ENCODE measurements around the gene DCLK2.

DCLK2 gene

GRCh38 chr4:150127757-150128156 is 49.5 kb downstream of the DCLK2 start:
- H3K4me2 ChIP-seq (ENCODE audit: low read length) = no peak overlapping the region
- no peaks in the 10 kb centered on the region for H4K20me1 ChIP-seq (ENCODE audit: insufficient read depth, low read length)
- H3K27ac ChIP-seq (ENCODE audit: low read length) = no peak overlapping the region
- H3K4me1 ChIP-seq (ENCODE audit: low read length) = peaks cover 24% of the 10 kb centered on the region
- no peaks in the 10 kb centered on the region for H3K79me2 ChIP-seq (ENCODE audit: low read length)
- H3K27me3 ChIP-seq (ENCODE audit: low read depth, low read length) = no peaks in the 10 kb centered on the region
- H3K4me3 ChIP-seq (ENCODE audit: low read length) = no peak overlapping the region
- no peak overlapping the region for H2AFZ ChIP-seq (ENCODE audit: low read depth, low read length)
- no peak overlapping the region for H3K9ac ChIP-seq (ENCODE audit: low read length)
- H3K9me3 ChIP-seq (ENCODE audit: insufficient read depth, low read length) = no peaks in the 10 kb centered on the region
- TF ChIP-seq, protein P1, sequence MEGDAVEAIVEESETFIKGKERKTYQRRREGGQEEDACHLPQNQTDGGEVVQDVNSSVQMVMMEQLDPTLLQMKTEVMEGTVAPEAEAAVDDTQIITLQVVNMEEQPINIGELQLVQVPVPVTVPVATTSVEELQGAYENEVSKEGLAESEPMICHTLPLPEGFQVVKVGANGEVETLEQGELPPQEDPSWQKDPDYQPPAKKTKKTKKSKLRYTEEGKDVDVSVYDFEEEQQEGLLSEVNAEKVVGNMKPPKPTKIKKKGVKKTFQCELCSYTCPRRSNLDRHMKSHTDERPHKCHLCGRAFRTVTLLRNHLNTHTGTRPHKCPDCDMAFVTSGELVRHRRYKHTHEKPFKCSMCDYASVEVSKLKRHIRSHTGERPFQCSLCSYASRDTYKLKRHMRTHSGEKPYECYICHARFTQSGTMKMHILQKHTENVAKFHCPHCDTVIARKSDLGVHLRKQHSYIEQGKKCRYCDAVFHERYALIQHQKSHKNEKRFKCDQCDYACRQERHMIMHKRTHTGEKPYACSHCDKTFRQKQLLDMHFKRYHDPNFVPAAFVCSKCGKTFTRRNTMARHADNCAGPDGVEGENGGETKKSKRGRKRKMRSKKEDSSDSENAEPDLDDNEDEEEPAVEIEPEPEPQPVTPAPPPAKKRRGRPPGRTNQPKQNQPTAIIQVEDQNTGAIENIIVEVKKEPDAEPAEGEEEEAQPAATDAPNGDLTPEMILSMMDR (IDR thresholded peaks at IDR 0.05; ENCODE audit: low read depth, low read length) = no peak
- no peak for TF ChIP-seq EZH2phosphoT487 (IDR thresholded peaks at IDR 0.05; ENCODE audit: low read depth)
- peaks cover 4% of the 10 kb centered on the region for H3K36me3 ChIP-seq (replicated peaks; ENCODE audit: low read depth, low read length)

GRCh38 chr4:150130933-150131332 is 52.7 kb downstream of the DCLK2 start:
- H3K36me3 ChIP-seq (replicated peaks; ENCODE audit: low read depth, low read length) = no peaks in the 10 kb centered on the region
- H3K79me2 ChIP-seq (ENCODE audit: low read length) = no peaks in the 10 kb centered on the region
- H4K20me1 ChIP-seq (ENCODE audit: insufficient read depth, low read length) = peaks cover 3% of the 10 kb centered on the region; the same call in 1 of the 2 replicates
- TF ChIP-seq EZH2phosphoT487 (IDR thresholded peaks at IDR 0.05; ENCODE audit: low read depth) = no peak
- TF ChIP-seq, protein P1 (IDR thresholded peaks at IDR 0.05; ENCODE audit: low read depth, low read length) = no peak
- no peaks in the 10 kb centered on the region for H3K9me3 ChIP-seq (ENCODE audit: insufficient read depth, low read length)
- no peak overlapping the region for H3K4me2 ChIP-seq (ENCODE audit: low read length)
- H2AFZ ChIP-seq (ENCODE audit: low read depth, low read length) = no peak overlapping the region
- H3K27ac ChIP-seq (ENCODE audit: low read length) = no peak overlapping the region
- H3K4me3 ChIP-seq (ENCODE audit: low read length) = no peak overlapping the region
- no peak overlapping the region for H3K9ac ChIP-seq (ENCODE audit: low read length)
- H3K27me3 ChIP-seq (ENCODE audit: low read depth, low read length) = no peaks in the 10 kb centered on the region
- H3K4me1 ChIP-seq (ENCODE audit: low read length) = peaks cover 28% of the 10 kb centered on the region

DNA sequence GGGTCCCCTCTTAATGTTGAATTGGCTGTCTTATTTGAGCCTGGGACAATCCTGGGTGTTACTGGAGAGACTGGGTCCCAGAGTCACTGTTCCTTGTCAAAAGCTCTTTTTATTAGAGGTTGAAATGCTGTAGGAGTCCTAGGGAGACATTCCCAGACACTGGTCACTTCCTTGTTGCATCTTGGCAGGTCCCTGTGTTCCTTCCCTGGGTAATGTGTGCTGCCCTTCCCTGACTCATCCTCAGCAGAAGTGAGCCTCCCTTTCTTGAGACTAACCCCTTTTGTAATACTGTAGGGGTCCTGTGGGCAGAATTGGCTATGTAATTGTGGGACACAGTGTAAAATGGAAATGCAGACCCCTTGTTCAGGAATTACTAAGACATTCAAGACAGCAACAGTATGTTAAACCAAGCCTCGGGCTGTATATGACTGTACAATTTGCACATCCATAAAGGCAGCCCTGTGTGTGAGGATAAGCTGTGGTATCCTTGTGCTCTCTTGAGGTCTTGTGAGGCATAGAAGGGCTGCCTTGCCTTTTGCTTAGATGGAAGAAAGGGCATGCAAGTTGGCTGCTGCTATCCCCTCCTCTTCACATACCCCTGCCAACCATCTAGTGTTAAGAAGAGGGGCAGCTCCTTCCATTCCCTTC is 53.5 kb downstream of the DCLK2 start:
- H2AFZ ChIP-seq (ENCODE audit: low read depth, low read length) = no peak overlapping the region
- H3K9me3 ChIP-seq (ENCODE audit: insufficient read depth, low read length) = no peaks in the 10 kb centered on the region
- H3K4me1 ChIP-seq (ENCODE audit: low read length) = peaks cover 21% of the 10 kb centered on the region
- no peak overlapping the region for H3K9ac ChIP-seq (ENCODE audit: low read length)
- no peak for TF ChIP-seq EZH2phosphoT487 (IDR thresholded peaks at IDR 0.05; ENCODE audit: low read depth)
- TF ChIP-seq, protein P1 (IDR thresholded peaks at IDR 0.05; ENCODE audit: low read depth, low read length) = no peak
- H3K27me3 ChIP-seq (ENCODE audit: low read depth, low read length) = no peaks in the 10 kb centered on the region
- peaks cover 10% of the 10 kb centered on the region; the same call in 1 of the 2 replicates for H4K20me1 ChIP-seq (ENCODE audit: insufficient read depth, low read length)
- no peak overlapping the region for H3K4me3 ChIP-seq (ENCODE audit: low read length)
- no peaks in the 10 kb centered on the region for H3K79me2 ChIP-seq (ENCODE audit: low read length)
- H3K36me3 ChIP-seq (replicated peaks; ENCODE audit: low read depth, low read length) = no peaks in the 10 kb centered on the region
- H3K27ac ChIP-seq (ENCODE audit: low read length) = no peak overlapping the region
- H3K4me2 ChIP-seq (ENCODE audit: low read length) = no peak overlapping the region

- H2AFZ ChIP-seq (ENCODE audit: low read depth, low read length) = no peak overlapping the region
- no peak overlapping the region for H3K4me3 ChIP-seq (ENCODE audit: low read length)
- H3K4me1 ChIP-seq (ENCODE audit: low read length) = peaks cover 14% of the 10 kb centered on the region
- H3K36me3 ChIP-seq (replicated peaks; ENCODE audit: low read depth, low read length) = no peaks in the 10 kb centered on the region
- peaks cover 10% of the 10 kb centered on the region; the same call in 1 of the 2 replicates for H4K20me1 ChIP-seq (ENCODE audit: insufficient read depth, low read length)
- no peaks in the 10 kb centered on the region for H3K27me3 ChIP-seq (ENCODE audit: low read depth, low read length)
- no peaks in the 10 kb centered on the region for H3K79me2 ChIP-seq (ENCODE audit: low read length)
- no peak overlapping the region for H3K27ac ChIP-seq (ENCODE audit: low read length)
- H3K9me3 ChIP-seq (ENCODE audit: insufficient read depth, low read length) = no peaks in the 10 kb centered on the region
- no peak overlapping the region for H3K4me2 ChIP-seq (ENCODE audit: low read length)
- H3K9ac ChIP-seq (ENCODE audit: low read length) = no peak overlapping the region
- TF ChIP-seq, protein P1 (IDR thresholded peaks at IDR 0.05; ENCODE audit: low read depth, low read length) = no peak
Measured at GRCh38 chr4:150133605-150134004, 55.4 kb downstream of the DCLK2 start.

Measured in OCI-LY3 (cell line).